ENCODE measurements around the gene KLF1. TPM values are rescaled to one million over a fixed set of nuclear protein-coding genes. Genes with fewer than 3 reads are reported as not detected.

Gene KLF1
- polyA plus RNA-seq, 1 experiment = not detected

- TF ChIP-seq CTCF (IDR thresholded peaks at IDR 0.05; ENCODE audit: insufficient read depth, low read depth, low read length) = no peak
- no peak for DNase-seq (ENCODE audit: low read depth)
- CTCF ChIA-PET = interaction anchor here (0.6 to 3.0 kb wide), 9 partner anchors 10 to 269 kb away, joined by 3 to 21 read pairs (median 4); no protein-coding TSS in a partner anchor
- H3K4me3 ChIP-seq (ENCODE audit: low read depth, low read length) = no peak overlapping the region
- POLR2A ChIA-PET = no interaction called here
- no peaks in the 10 kb centered on the region for H3K36me3 ChIP-seq (ENCODE audit: control insufficient read depth, insufficient read depth, low read length)
- peaks cover 45% of the 10 kb centered on the region for H3K27me3 ChIP-seq (ENCODE audit: control insufficient read depth, insufficient read depth, low read length)
Observed at GRCh38 chr19:12837225-12837624, 49.8 kb downstream of the KLF1 start.

- Histone ChIP-seq H3K27me3 (ENCODE audit: control insufficient read depth, insufficient read depth, low read length) (peaks cover 46% of the 10 kb centered on the region), H3K36me3 (ENCODE audit: control insufficient read depth, insufficient read depth, low read length) (no peaks in the 10 kb centered on the region), H3K4me3 (ENCODE audit: low read depth, low read length) (no peak overlapping the region)
- POLR2A ChIA-PET = interaction anchor here (0.6 kb wide), 1 partner anchor 36 kb away, joined by 3 read pairs; no protein-coding TSS in a partner anchor
- CTCF ChIA-PET = interaction anchor here (0.6 to 3.0 kb wide), 8 partner anchors 11 to 270 kb away, joined by 3 to 21 read pairs (median 4); no protein-coding TSS in a partner anchor
- DNase-seq (ENCODE audit: low read depth) = no peak
- no peak for TF ChIP-seq CTCF (IDR thresholded peaks at IDR 0.05; ENCODE audit: insufficient read depth, low read depth, low read length)
Observed at GRCh38 chr19:12836529-12836863, 50.5 kb downstream of the KLF1 start.

GRCh38 chr19:12834976-12835757 is 51.8 kb downstream of the KLF1 start:
- ChIA-PET POLR2A (no interaction called here), CTCF (interaction anchor here (0.7 to 2.6 kb wide), 7 partner anchors 12 to 78 kb away, joined by 3 to 15 read pairs (median 4); no protein-coding TSS in a partner anchor)
- DNase-seq (ENCODE audit: low read depth) = no peak
- H3K4me3 ChIP-seq (ENCODE audit: low read depth, low read length) = no peak overlapping the region
- peaks cover 47% of the 10 kb centered on the region for H3K27me3 ChIP-seq (ENCODE audit: control insufficient read depth, insufficient read depth, low read length)
- no peaks in the 10 kb centered on the region for H3K36me3 ChIP-seq (ENCODE audit: control insufficient read depth, insufficient read depth, low read length)
- no peak for TF ChIP-seq CTCF (IDR thresholded peaks at IDR 0.05; ENCODE audit: insufficient read depth, low read depth, low read length)

GRCh38 chr19:12834566-12834943 is 52.4 kb downstream of the KLF1 start, which contains the start of gene RTBDN:
RTBDN (minus strand) TSS chr19:12834579; CDS start chr19:12829979, 4,600 bp downstream.
- no peak for DNase-seq (ENCODE audit: low read depth)
- CTCF ChIA-PET = interaction anchor here (1.1 to 2.6 kb wide), 6 partner anchors 13 to 77 kb away, joined by 3 to 15 read pairs (median 5); no protein-coding TSS in a partner anchor
- no peak for TF ChIP-seq CTCF (IDR thresholded peaks at IDR 0.05; ENCODE audit: insufficient read depth, low read depth, low read length)
- H3K4me3 ChIP-seq (ENCODE audit: low read depth, low read length) = peak within 1 kb of the TSS; percentile 44
- peaks cover 46% of the 10 kb centered on the region for H3K27me3 ChIP-seq (ENCODE audit: control insufficient read depth, insufficient read depth, low read length)
- POLR2A ChIA-PET = no interaction called here
- no peaks in the 10 kb centered on the region for H3K36me3 ChIP-seq (ENCODE audit: control insufficient read depth, insufficient read depth, low read length)

Small RNA genes within 50 kb of the gene (small RNA-seq; reads per million reads assigned to genes)
- gene MIR5695 (ENCODE audit: insufficient read length, low read depth, low replicate concordance) = 0.63 reads per million
- gene MIR6794 (ENCODE audit: insufficient read length, low read depth, low replicate concordance) = not detected

Other genes with a start within 250 kb of the KLF1 start
- 31.7 and 66.9 TPM in 2 replicates for gene MAN2B1, start 220.5 kb downstream of the KLF1 start, polyA plus RNA-seq (2011; rRNA removed)
- gene WDR83, start 220.4 kb downstream of the KLF1 start, polyA plus RNA-seq (2011; rRNA removed) = 6.1 and 9.3 TPM in 2 replicates
- gene DHPS, start 205.3 kb downstream of the KLF1 start, polyA plus RNA-seq (2011; rRNA removed) = 64.7 and 92.2 TPM in 2 replicates
- gene GNG14, start 199.2 kb downstream of the KLF1 start, polyA plus RNA-seq (2011; rRNA removed) = not detected in 2 replicates
- 7.7 and 13.6 TPM in 2 replicates for gene FBXW9, start 190.6 kb downstream of the KLF1 start, polyA plus RNA-seq (2011; rRNA removed)
- gene TNPO2, start 163.3 kb downstream of the KLF1 start, polyA plus RNA-seq (2011; rRNA removed) = 49.6 and 77.3 TPM in 2 replicates
- gene TRIR, start 152.5 kb downstream of the KLF1 start, polyA plus RNA-seq (2011; rRNA removed) = 161 and 181 TPM in 2 replicates
- gene GET3, start 149.7 kb downstream of the KLF1 start, polyA plus RNA-seq (2011; rRNA removed) = 163 and 250 TPM in 2 replicates
- not detected in 2 replicates for gene BEST2, start 135.4 kb downstream of the KLF1 start, polyA plus RNA-seq (2011; rRNA removed)
- 6.3 and 10.4 TPM in 2 replicates for gene HOOK2, start 111.6 kb downstream of the KLF1 start, polyA plus RNA-seq (2011; rRNA removed)
- gene JUNB, start 95.7 kb downstream of the KLF1 start, polyA plus RNA-seq (2011; rRNA removed) = 36.8 and 49.4 TPM in 2 replicates
- gene PRDX2, start 85.4 kb downstream of the KLF1 start, polyA plus RNA-seq (2011; rRNA removed) = 165 and 267 TPM in 2 replicates
- gene THSD8, start 85.1 kb downstream of the KLF1 start, polyA plus RNA-seq (2011; rRNA removed) = 0.75 and 2.6 TPM in 2 replicates
- 19.9 and 30.3 TPM in 2 replicates for gene RNASEH2A, start 80.6 kb downstream of the KLF1 start, polyA plus RNA-seq (2011; rRNA removed)
- 0.31 TPM in 1 of 2 replicates, not detected in the other for gene RTBDN, start 52.6 kb downstream of the KLF1 start, polyA plus RNA-seq (2011; rRNA removed)
- 0.25 TPM in 1 of 2 replicates, not detected in the other for gene MAST1, start 48.7 kb downstream of the KLF1 start, polyA plus RNA-seq (2011; rRNA removed)
- 39.1 and 68.8 TPM in 2 replicates for gene DNASE2, start 5.8 kb downstream of the KLF1 start, polyA plus RNA-seq (2011; rRNA removed)
- 11.5 and 20.9 TPM in 2 replicates for gene GCDH, start 4.0 kb upstream of the KLF1 start, polyA plus RNA-seq (2011; rRNA removed)
- 0.29 and 0.43 TPM in 2 replicates for gene SYCE2, start 32.1 kb upstream of the KLF1 start, polyA plus RNA-seq (2011; rRNA removed)
- gene FARSA, start 46.5 kb upstream of the KLF1 start, polyA plus RNA-seq (2011; rRNA removed) = 15.5 and 33.6 TPM in 2 replicates
- gene CALR, start 51.4 kb upstream of the KLF1 start, polyA plus RNA-seq (2011; rRNA removed) = 1,647 and 1,829 TPM in 2 replicates
- gene RAD23A, start 58.7 kb upstream of the KLF1 start, polyA plus RNA-seq (2011; rRNA removed) = 49.2 and 75.1 TPM in 2 replicates
- 45.0 and 45.5 TPM in 2 replicates for gene GADD45GIP1, start 70.0 kb upstream of the KLF1 start, polyA plus RNA-seq (2011; rRNA removed)
- not detected in 2 replicates for gene DAND5, start 82.4 kb upstream of the KLF1 start, polyA plus RNA-seq (2011; rRNA removed)
- gene NFIX, start 108.3 kb upstream of the KLF1 start, polyA plus RNA-seq (2011; rRNA removed) = 12.8 and 29.4 TPM in 2 replicates
- 0.29 and 0.34 TPM in 2 replicates for gene LYL1, start 215.7 kb upstream of the KLF1 start, polyA plus RNA-seq (2011; rRNA removed)
- gene TRMT1, start 229.5 kb upstream of the KLF1 start, polyA plus RNA-seq (2011; rRNA removed) = 15.9 and 30.8 TPM in 2 replicates
- 46.8 and 98.7 TPM in 2 replicates for gene NACC1, start 231.1 kb upstream of the KLF1 start, polyA plus RNA-seq (2011; rRNA removed)

Data from BJ (cell line).